Measurements from ENCODE around the gene GLP2R. TPM values are rescaled to one million over a fixed set of nuclear protein-coding genes. Genes with fewer than 3 reads are reported as not detected.

The GLP2R gene
- total and polyA plus RNA-seq, 10 of the 15 experiments (the other 5 are each of a cell fraction or from before 2014, with no cell fraction given), result not detected

GRCh38 chr17:9790316-9790715 lies 35.4 kb upstream of the GLP2R start:
- ChIA-PET POLR2A (no interaction called here), CTCF (no interaction called here), RAD21 (ENCODE audit: unreplicated experiment) (no interaction called here), SMC1A (ENCODE audit: uncharacterized antibody, unreplicated experiment) (no interaction called here)
- WGBS (ENCODE audit: insufficient coverage, insufficient replicate concordance, low lambda C conversion rate, missing lambda C conversion rate), result 0% methylated on average over 4 of the region's 4 CpGs
- Histone ChIP-seq H4K20me1 (ENCODE audit: control insufficient read depth, insufficient read depth) (no peaks in the 10 kb centered on the region), H2AFZ (ENCODE audit: control insufficient read depth, low read depth, low read length) (no peak overlapping the region), H3K79me2 (ENCODE audit: control insufficient read depth, insufficient read depth, low read length) (no peaks in the 10 kb centered on the region), H3K4me1 (ENCODE audit: control insufficient read depth, insufficient read depth, low read length) (no peaks in the 10 kb centered on the region), H3K27me3 (replicated peaks in 1 of 2; ENCODE audit: control insufficient read depth in 2 of 2, insufficient read depth in 2 of 2, low read length in 1 of 2) (no peaks in the 10 kb centered on the region), H3K36me3 (ENCODE audit: control insufficient read depth in 2 of 2, insufficient read depth in 2 of 2, low read length in 1 of 2) (no peaks in the 10 kb centered on the region), H3K27ac (ENCODE audit: control insufficient read depth, insufficient read depth) (no peak overlapping the region), H3K9ac (ENCODE audit: control insufficient read depth, insufficient read depth, low read length) (no peak overlapping the region), H3K9me3 (replicated peaks; ENCODE audit: control insufficient read depth, insufficient read depth, low read length) (no peaks in the 10 kb centered on the region), H3K4me2 (ENCODE audit: control insufficient read depth, insufficient read depth) (no peak overlapping the region), H3K4me3 (no peak overlapping the region)
- no peak for DNase-seq (ENCODE audit: low read depth, low spot score)
- no peak for FAIRE-seq
- no peak for ATAC-seq
- in situ Hi-C loops (cut with MboI) (no loop called here), intact Hi-C loops (cut with micrococcal nuclease; ENCODE audit: unreplicated experiment) (no loop called here)
- BruUV-seq (replicated peaks), result no TSS peak
- TF ChIP-seq IKZF2 (IDR thresholded peaks at IDR 0.05) (no peak), MYC (IDR thresholded peaks at IDR 0.05; ENCODE audit: insufficient read depth, insufficient read length, insufficient replicate concordance, low read length, severe bottlenecking) (no peak), ELK1 (IDR thresholded peaks at IDR 0.05; ENCODE audit: low read depth, low read length) (no peak), STAT3 (IDR thresholded peaks at IDR 0.05; ENCODE audit: low read depth, low read length) (no peak), JUND (IDR thresholded peaks at IDR 0.05; ENCODE audit: low read depth, low read length) (no peak), BACH1 (IDR thresholded peaks at IDR 0.05; ENCODE audit: borderline replicate concordance) (no peak), POLR2AphosphoS2 (IDR thresholded peaks at IDR 0.05; ENCODE audit: low read depth, low read length) (no peak), SIN3A (IDR thresholded peaks at IDR 0.05; ENCODE audit: low read depth, low read length) (no peak), RAD21 (IDR thresholded peaks at IDR 0.05; ENCODE audit: insufficient read depth, low read depth, low read length) (no peak), KLF5 (IDR thresholded peaks at IDR 0.05; ENCODE audit: partially characterized antibody) (no peak), NRF1 (conservative IDR thresholded peaks at IDR 0.05; ENCODE audit: low read depth, low read length) (no peak), IKZF1 (conservative IDR thresholded peaks at IDR 0.05) (no peak), ATF2 (IDR thresholded peaks at IDR 0.05; ENCODE audit: low read length) (no peak)
- TF ChIP-seq, protein P1, sequence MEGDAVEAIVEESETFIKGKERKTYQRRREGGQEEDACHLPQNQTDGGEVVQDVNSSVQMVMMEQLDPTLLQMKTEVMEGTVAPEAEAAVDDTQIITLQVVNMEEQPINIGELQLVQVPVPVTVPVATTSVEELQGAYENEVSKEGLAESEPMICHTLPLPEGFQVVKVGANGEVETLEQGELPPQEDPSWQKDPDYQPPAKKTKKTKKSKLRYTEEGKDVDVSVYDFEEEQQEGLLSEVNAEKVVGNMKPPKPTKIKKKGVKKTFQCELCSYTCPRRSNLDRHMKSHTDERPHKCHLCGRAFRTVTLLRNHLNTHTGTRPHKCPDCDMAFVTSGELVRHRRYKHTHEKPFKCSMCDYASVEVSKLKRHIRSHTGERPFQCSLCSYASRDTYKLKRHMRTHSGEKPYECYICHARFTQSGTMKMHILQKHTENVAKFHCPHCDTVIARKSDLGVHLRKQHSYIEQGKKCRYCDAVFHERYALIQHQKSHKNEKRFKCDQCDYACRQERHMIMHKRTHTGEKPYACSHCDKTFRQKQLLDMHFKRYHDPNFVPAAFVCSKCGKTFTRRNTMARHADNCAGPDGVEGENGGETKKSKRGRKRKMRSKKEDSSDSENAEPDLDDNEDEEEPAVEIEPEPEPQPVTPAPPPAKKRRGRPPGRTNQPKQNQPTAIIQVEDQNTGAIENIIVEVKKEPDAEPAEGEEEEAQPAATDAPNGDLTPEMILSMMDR (IDR thresholded peaks at IDR 0.05 in 2 of 3, conservative IDR thresholded peaks at IDR 0.05 in 1 of 3; ENCODE audit: control insufficient read depth in 2 of 3, extremely low read depth in 1 of 3, insufficient read depth in 1 of 3, low read depth in 3 of 3, low read length in 3 of 3), result no peak
- TF ChIP-seq, protein P2, sequence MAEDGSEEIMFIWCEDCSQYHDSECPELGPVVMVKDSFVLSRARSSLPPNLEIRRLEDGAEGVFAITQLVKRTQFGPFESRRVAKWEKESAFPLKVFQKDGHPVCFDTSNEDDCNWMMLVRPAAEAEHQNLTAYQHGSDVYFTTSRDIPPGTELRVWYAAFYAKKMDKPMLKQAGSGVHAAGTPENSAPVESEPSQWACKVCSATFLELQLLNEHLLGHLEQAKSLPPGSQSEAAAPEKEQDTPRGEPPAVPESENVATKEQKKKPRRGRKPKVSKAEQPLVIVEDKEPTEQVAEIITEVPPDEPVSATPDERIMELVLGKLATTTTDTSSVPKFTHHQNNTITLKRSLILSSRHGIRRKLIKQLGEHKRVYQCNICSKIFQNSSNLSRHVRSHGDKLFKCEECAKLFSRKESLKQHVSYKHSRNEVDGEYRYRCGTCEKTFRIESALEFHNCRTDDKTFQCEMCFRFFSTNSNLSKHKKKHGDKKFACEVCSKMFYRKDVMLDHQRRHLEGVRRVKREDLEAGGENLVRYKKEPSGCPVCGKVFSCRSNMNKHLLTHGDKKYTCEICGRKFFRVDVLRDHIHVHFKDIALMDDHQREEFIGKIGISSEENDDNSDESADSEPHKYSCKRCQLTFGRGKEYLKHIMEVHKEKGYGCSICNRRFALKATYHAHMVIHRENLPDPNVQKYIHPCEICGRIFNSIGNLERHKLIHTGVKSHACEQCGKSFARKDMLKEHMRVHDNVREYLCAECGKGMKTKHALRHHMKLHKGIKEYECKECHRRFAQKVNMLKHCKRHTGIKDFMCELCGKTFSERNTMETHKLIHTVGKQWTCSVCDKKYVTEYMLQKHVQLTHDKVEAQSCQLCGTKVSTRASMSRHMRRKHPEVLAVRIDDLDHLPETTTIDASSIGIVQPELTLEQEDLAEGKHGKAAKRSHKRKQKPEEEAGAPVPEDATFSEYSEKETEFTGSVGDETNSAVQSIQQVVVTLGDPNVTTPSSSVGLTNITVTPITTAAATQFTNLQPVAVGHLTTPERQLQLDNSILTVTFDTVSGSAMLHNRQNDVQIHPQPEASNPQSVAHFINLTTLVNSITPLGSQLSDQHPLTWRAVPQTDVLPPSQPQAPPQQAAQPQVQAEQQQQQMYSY (CRISPR knock-in tag; IDR thresholded peaks at IDR 0.05), result no peak
